ENCODE measurements around the gene ALOX15B. TPM values are rescaled to one million over a fixed set of nuclear protein-coding genes. Genes with fewer than 3 reads are reported as not detected.

The ALOX15B gene, protein sequence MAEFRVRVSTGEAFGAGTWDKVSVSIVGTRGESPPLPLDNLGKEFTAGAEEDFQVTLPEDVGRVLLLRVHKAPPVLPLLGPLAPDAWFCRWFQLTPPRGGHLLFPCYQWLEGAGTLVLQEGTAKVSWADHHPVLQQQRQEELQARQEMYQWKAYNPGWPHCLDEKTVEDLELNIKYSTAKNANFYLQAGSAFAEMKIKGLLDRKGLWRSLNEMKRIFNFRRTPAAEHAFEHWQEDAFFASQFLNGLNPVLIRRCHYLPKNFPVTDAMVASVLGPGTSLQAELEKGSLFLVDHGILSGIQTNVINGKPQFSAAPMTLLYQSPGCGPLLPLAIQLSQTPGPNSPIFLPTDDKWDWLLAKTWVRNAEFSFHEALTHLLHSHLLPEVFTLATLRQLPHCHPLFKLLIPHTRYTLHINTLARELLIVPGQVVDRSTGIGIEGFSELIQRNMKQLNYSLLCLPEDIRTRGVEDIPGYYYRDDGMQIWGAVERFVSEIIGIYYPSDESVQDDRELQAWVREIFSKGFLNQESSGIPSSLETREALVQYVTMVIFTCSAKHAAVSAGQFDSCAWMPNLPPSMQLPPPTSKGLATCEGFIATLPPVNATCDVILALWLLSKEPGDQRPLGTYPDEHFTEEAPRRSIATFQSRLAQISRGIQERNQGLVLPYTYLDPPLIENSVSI
- total RNA-seq = 1 to 10 TPM in 1 of 2 donors, under 1 TPM in 1; 0.85 to 8.3 TPM

DNA sequence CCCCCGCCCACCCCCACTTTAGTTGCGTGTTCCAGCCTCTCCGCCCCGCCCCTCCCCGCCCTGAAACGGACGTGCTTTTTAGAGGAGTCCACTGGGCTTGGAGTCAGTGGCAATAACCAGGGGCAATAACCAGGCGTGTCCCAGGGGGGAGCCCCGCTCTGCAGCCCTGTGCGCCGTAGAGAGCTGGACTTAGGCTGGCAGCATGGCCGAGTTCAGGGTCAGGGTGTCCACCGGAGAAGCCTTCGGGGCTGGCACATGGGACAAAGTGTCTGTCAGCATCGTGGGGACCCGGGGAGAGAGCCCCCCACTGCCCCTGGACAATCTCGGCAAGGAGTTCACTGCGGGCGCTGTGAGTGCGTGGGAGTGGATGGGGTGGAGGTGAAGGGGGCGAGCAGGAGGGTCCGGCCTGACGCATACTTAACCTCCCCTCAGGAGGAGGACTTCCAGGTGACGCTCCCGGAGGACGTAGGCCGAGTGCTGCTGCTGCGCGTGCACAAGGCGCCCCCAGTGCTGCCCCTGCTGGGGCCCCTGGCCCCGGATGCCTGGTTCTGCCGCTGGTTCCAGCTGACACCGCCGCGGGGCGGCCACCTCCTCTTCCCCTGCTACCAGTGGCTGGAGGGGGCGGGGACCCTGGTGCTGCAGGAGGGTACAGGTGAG, at the start of gene ALOX15B:
ALOX15B (plus strand) TSS at position 106 of the 657 bp plus-strand sequence; CDS start at position 203, 97 bp downstream.
- H3K27me3 ChIP-seq (replicated peaks; ENCODE audit: insufficient read depth) = no peaks in the 10 kb centered on the region
- H3K27ac ChIP-seq = no peak within 1 kb of the TSS
- ATAC-seq (ENCODE audit: insufficient number of reproducible peaks, low FRiP score, low read depth) = no peak
- no peaks in the 10 kb centered on the region for H3K9me3 ChIP-seq
- no peak for DNase-seq (ENCODE audit: low spot score)
- no peaks in the 10 kb centered on the region for H3K36me3 ChIP-seq
- TF ChIP-seq, protein P1, sequence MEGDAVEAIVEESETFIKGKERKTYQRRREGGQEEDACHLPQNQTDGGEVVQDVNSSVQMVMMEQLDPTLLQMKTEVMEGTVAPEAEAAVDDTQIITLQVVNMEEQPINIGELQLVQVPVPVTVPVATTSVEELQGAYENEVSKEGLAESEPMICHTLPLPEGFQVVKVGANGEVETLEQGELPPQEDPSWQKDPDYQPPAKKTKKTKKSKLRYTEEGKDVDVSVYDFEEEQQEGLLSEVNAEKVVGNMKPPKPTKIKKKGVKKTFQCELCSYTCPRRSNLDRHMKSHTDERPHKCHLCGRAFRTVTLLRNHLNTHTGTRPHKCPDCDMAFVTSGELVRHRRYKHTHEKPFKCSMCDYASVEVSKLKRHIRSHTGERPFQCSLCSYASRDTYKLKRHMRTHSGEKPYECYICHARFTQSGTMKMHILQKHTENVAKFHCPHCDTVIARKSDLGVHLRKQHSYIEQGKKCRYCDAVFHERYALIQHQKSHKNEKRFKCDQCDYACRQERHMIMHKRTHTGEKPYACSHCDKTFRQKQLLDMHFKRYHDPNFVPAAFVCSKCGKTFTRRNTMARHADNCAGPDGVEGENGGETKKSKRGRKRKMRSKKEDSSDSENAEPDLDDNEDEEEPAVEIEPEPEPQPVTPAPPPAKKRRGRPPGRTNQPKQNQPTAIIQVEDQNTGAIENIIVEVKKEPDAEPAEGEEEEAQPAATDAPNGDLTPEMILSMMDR (IDR thresholded peaks at IDR 0.05) = no peak
- H3K4me1 ChIP-seq (ENCODE audit: control insufficient read depth in 1 of 2, low read depth in 2 of 2) = no peaks in the 10 kb centered on the region
- peak within 1 kb of the TSS; percentile 6 for H3K4me3 ChIP-seq

DNA sequence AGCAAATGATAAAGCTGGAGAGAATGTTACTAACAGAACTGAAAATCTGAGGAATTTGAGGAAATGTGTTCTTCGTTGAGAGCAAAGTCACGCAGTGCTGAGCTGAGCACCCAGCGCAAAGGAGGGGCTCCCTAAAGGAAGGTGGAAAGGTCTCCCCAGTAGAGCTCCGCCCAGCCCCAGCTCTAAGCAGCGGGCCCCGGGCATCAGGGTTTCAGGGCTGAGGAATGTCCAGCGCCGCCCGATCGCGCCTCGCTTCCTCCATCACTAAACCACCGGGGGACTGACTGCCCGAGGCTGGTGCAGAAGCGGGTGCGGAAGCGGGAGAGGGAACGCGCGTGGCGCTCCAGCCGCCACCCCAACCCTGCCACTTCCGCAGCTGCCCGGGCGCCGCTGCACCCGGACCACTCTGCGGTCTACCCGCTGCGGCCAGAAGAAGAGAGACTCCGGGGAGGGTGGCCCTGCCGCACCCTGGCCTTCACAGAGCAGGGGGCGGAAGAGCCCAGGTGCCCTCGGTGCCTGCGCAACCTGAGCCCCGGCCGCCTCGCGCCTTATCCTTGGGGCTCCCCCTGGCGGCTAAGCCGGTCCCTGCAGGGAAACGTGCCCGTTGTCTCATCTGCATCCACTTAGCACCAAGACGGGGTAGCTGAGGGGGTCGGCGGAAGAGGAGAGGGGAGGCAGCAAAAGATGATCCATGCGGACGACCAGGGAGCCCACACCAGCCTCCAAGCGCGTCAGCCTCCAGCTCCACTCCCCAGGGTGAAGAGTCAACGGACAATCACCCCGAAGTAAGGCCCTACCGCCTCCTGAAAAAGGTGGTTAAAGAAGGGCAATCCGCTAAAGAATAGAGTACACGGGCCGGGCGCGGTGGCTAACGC, 48.8 kb upstream of the ALOX15B start:
- H3K27ac ChIP-seq = no peak overlapping the region
- TF ChIP-seq, protein P1 (IDR thresholded peaks at IDR 0.05) = peak; percentile 97
- peak overlapping the region; percentile 75 for H3K4me3 ChIP-seq
- H3K4me1 ChIP-seq (ENCODE audit: control insufficient read depth in 1 of 2, low read depth in 2 of 2) = peaks cover 0 to 10% of the 10 kb centered on the region in 2 donors
- no peaks in the 10 kb centered on the region for H3K36me3 ChIP-seq
- DNase-seq (ENCODE audit: low spot score) (peak; percentile 53), ATAC-seq (ENCODE audit: insufficient number of reproducible peaks, low FRiP score, low read depth) (no peak)
- H3K27me3 ChIP-seq (replicated peaks; ENCODE audit: insufficient read depth) = no peaks in the 10 kb centered on the region
- no peaks in the 10 kb centered on the region for H3K9me3 ChIP-seq

DNA sequence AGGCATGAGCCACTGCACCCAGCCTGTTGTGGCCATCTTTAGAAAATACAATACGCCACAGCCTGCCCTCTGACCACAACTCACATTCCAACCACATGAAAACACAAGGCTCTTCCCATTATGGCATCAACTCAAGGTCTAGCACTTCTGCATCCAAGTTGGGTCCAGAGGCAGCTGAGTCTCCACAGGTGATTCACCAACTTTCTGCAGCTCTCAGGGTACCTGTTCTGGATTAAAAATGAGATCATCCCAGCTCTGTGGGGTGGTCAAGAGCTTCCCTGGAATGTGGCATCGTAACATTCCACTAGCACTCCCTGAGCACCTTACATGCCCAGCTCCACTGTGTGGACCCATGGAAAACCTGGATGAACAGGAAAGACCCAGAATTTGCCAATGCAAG, 46.3 kb upstream of the ALOX15B start:
- H3K27ac ChIP-seq = no peak overlapping the region
- H3K27me3 ChIP-seq (replicated peaks; ENCODE audit: insufficient read depth) = no peaks in the 10 kb centered on the region
- no peak for DNase-seq (ENCODE audit: low spot score)
- TF ChIP-seq, protein P1 (IDR thresholded peaks at IDR 0.05) = no peak
- ATAC-seq (ENCODE audit: insufficient number of reproducible peaks, low FRiP score, low read depth) = no peak
- peaks cover 0 to 10% of the 10 kb centered on the region in 2 donors for H3K4me1 ChIP-seq (ENCODE audit: control insufficient read depth in 1 of 2, low read depth in 2 of 2)
- no peaks in the 10 kb centered on the region for H3K9me3 ChIP-seq
- H3K36me3 ChIP-seq = no peaks in the 10 kb centered on the region
- no peak overlapping the region for H3K4me3 ChIP-seq

DNA sequence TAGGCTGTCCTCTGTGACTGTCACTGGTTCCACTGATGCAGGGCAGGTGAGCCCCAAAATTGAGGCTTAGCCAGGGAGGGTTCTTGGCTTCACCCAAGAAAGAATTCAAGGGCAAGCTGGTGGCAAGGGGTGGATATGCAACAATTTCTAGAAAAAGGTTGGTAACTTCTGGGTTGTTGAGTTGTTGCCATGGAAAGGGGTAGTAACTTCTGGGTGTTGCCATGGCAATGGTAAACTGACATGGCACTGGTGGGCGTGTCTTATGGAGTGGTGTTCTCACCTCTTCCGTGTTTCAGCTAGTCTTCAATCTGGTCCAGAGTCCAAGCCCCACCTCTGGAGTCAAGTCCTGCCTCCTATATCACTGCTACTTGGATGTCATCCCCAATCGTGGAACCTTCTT, 45.9 kb upstream of the ALOX15B start:
- DNase-seq (ENCODE audit: low spot score) = no peak
- TF ChIP-seq, protein P1 (IDR thresholded peaks at IDR 0.05) = no peak
- H3K4me1 ChIP-seq (ENCODE audit: control insufficient read depth in 1 of 2, low read depth in 2 of 2) = peaks cover 0 to 10% of the 10 kb centered on the region in 2 donors
- no peaks in the 10 kb centered on the region for H3K27me3 ChIP-seq (replicated peaks; ENCODE audit: insufficient read depth)
- H3K4me3 ChIP-seq = no peak overlapping the region
- H3K27ac ChIP-seq = no peak overlapping the region
- ATAC-seq (ENCODE audit: insufficient number of reproducible peaks, low FRiP score, low read depth) = no peak
- H3K9me3 ChIP-seq = no peaks in the 10 kb centered on the region
- no peaks in the 10 kb centered on the region for H3K36me3 ChIP-seq
